Stimulated activated naive CD4-positive, alpha-beta T cell (primary cell): Measurements from ENCODE around the gene NEK2.
A peak's percentile ranks its signal among the peaks of the same experiment; 100 is the strongest.
"Not testable (repeated sequence)": the region's sequence is repeated elsewhere in the genome, so short reads cannot be mapped to it uniquely, and the experiment has no call there.

Source experiments
- DNase-seq, 6 experiments: peaks; one replicate each; lab custom pipeline; 2025; lab: John Stamatoyannopoulos, UW

Gene NEK2

DNA sequence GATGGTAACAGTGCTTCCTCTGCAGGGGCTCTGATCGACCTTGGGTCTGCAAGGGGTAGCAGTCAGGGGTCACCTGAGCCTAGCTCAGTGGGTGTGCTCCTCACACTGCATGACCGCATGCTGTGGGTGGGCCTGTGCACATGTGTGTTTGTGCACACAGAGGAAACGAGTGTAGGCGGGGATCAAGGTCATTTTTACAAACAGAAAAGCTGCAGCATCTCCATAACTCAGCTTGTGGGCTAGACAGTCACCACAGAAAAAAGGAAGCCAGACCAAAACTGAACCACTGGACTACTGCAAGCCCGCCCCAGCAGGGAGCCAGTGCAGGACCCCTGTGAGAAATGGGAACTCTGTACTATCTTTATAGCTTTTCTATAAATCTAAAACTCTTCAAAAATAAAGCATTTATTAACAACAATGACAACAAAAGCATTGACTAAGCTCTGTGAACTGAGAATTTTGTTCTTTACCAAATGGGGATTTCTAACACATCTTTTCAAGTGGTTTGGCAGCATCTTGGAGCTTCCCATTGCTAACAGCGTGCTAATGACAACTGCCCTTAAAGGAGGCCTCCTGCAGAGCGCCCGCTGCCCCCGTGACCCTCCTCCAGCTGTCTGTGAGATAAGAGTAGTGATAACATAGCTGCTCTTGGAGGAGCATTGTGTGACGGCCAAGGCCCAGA is 19.9 kb upstream of the NEK2 start:
- DNase-seq, result no peak

DNA sequence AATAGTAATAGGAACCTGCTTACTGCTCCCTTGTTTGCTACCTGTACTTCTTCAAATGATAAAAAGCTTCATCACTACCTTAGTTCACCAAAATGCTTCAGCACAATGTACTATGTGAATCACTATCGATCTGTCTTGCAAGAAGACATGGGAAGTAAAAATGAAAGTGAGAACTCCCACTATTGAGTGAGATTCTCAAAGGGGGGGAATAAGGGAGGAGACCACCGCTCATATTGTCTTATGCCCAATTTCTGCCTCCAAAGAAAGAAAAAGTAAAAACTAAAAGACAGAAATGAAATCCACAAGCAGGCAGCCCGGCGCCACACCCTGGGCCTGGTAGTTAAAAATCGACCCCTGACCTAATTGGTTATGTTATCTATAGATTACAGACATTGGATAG is 18.5 kb upstream of the NEK2 start:
- not testable (repeated sequence) for DNase-seq

DNA sequence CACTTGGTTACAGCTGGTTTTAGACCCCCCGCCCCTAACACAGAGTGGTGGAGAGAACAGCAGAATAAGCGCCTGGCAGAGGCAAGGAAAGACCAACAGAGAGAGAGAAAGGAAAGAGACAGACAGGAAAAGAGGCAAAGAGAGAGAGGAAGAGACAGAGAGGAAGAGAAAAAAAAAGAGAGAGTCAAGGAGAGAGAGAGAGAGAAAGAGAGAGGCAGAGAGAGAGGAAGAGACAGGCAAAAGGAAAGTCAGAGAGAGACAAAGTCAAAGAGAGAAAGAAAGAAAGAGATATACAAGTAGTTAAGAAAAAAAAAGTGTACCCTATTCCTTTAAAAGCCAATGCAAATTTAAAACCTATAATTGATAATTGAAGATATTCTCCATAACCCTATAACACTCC is 13.0 kb upstream of the NEK2 start:
- no peak for DNase-seq

DNA sequence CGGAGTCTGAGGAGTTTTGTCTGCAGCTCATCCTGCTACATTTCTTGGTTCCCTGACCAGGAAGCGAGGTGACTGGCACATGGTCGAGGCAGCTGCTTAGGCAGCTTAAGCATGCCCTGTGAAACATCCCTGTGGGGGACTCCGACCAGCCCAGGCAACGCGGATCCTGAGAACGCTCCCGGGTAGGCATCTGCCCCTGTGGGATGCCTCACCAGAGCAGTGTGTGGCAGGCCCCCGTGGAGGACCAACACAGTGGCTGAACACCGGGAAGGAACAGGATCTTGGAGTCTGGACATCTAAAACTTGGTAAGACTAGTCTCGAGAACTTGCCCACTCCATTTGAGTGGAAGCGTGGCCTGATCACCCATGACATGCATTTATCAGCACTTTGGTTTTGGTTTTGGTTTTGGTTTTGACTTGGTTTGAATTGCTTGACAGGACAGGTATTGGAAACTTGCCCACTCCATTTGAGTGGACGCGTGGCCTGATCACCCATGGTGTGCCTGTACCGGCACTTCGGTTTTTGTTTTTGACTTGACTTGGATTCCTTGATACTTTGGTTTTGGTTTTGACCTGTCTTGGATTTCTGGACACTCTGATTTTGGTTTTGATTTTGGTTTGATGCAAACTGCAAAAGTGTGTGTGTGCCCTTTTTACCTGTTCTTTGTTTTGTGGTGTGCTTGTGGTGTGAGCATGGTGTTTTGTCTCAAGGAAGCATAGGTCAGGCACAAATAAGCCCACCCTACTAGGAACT is 12.2 kb upstream of the NEK2 start:
- no peak for DNase-seq

DNA sequence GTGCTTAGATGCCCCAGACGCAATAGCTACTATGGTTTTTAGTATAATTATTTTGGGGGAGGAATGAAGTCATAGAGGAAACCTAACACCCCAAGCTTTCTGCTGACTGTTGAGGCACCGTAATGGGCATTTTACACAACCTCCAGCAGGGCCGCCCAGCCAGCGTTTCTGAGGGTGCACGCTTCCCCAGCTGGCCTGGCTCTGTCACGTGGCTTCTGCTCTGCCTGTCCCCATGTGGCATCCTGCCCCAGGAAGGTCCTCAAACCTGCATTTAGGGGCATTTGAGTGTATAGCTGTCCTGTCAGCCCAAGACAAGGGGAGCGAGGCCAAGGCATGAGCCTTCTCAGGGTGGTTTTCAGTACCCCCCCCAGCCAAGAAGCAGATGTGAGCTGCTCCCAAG is 10.4 kb upstream of the NEK2 start:
- DNase-seq, result no peak

DNA sequence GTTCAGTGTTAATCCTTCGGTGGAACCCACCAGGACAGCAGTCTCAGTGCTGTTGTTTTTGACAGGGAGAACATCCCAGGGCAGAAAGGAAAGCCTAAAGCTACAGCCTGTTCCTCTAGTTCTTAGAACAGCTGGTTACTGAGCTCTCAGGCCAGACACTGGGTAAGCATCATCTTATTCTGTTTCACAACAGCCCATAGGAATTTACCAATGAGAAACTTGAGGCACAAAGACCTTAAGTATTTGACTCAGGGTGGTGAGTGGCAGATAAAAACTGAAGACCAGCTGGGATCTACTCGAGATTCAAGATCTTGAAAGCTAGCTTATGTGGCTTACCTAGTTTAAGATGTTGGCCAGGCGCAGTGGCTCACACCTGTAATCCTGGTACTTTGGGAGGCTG is 9.4 kb upstream of the NEK2 start:
- DNase-seq, result no peak

DNA sequence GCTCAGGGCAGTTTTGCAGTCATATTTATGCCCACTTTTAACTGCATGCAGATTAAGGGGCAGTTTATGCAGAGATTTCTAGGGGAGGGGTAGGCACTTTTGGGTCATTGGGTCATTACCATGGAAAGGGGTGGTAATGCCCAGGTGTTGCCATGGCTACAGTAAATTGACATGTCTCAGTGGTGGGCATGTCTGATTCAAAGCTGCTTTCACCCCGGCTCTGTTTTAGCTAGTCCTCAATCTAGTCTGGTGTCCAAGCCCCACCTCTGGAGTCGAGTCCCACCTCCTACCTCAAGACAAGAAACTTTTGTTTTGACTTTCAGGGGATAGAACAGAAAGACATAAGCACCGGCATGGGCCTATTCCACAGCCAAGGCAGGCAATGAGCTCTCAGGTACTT is 8.9 kb upstream of the NEK2 start:
- DNase-seq, result no peak

DNA sequence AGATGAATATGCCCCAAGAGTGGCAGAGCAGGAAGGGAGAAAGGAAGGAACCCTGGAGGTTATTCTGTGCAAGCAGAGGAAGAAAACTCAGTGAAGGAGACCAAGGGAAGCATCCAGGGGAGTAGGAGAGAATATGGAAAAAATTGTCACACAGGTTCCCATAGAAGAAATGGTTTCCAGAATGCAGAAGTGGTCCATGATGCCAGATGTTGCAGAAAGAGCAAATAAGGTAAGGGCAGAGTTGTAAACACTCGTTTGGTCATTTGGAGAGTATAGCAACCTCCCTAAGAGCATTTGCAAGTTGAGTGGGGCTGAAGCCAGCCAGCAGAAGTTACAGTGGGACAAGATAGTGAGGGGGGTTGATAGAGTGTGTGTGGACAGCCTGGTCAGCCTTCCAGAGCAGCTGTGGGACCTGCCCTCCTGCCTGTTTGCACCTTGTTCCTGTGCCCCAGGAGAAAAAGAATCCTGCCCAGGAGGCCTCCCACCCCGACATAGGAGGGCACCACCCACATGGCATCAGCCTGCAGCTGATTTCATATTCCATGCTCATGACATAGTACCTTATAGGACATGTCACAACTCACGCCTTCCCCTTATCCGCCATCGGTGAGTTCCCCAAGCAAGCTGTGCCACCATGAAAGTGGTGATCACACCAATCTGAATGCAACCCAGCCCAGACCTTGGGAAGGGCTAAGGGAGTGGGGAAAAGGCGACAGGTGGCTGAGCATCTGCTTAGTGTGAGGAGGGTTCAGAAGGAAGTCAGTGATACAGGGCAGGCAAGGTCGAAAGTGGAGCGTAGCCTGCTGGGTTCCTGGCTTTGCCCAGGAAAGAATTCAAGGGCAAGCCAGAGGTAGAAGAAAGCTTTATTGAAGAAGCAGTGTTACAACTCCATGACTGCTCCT is 8.2 kb upstream of the NEK2 start:
- no peak for DNase-seq

DNA sequence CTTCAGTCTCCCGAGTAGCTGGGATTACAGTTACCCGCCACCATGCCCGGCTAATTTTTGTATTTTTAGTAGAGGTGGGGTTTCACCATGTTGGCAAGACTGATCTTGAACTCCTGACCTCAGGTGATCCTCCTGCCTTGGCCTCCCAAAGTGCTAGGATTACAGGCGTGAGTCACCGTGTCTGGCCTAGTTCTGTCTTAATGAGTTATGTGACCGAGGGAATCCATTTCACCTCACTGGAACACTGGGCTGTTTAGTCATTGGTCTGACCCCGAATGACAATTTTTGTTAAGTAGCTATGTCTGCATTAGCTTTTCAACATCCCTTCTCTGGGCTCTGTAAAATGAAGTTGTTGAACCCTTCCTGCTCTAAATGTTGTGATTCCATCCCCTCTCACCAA is 6.8 kb upstream of the NEK2 start:
- not testable (repeated sequence) for DNase-seq

DNA sequence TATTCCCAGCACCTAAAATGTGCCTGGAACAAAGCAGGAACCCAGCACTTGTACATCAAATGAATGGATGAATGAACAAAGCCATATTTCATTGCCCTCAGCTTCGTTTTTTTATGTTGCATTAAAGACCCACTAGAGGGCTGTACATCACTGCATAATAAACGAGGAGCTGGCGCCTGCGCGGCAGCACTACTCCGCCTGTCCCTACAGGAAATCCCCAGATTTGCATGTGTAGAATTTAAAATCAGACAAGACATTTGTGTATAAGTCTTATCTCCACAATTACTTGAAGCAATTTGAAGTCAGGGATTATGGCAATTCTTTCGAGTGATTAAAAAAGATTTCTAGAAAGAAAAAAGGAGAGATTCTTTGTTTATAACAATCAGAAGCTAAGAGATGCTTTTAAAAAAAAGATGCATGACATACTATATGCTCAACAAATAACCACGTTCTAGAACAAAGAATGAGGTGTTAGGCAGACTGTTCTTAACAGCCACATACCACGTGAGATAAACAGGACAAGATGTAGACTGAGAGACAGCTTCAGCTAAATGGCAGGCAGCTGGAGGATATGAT is 5.4 kb upstream of the NEK2 start:
- peak; percentile 30 to 78 (median 72) for DNase-seq

DNA sequence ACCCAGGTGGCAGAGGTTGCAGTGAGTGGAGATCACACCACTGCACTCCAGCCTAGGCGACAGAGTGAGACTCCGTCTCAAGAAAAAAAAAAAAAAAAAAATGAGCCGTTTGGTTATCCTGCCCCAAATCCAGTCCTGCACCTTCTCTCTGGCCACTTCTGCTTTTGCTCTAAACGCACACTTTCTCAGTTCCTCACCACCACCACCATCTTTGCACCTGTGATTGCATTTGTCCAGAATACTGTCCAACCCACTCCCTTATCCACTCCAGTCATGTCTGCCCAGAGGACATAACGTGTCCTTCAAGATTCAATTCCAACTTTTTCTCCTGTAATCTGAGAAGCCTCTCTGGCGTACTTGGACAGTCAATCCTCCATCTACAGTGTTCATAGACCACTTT is 2.2 kb upstream of the NEK2 start:
- no peak for DNase-seq

DNA sequence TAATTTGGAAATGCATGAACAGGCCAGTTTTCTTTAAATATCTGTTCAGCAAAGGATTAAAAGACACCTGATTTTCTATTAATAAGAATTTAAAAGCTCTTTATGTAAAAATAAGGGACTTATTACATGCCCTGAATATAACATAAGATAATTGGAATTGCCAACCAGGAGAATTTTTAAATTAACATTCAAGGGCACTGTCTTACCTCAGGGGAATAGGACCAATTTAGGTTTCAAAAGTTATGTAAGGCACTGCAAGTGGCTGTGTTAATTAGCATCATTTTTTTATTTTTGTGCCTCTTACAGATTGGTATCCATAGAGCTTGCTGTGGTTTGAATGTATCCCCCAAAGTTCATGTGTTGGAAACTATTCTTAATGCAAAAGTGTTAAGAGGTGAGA is 1.3 kb upstream of the NEK2 start:
- DNase-seq, result no peak

DNA sequence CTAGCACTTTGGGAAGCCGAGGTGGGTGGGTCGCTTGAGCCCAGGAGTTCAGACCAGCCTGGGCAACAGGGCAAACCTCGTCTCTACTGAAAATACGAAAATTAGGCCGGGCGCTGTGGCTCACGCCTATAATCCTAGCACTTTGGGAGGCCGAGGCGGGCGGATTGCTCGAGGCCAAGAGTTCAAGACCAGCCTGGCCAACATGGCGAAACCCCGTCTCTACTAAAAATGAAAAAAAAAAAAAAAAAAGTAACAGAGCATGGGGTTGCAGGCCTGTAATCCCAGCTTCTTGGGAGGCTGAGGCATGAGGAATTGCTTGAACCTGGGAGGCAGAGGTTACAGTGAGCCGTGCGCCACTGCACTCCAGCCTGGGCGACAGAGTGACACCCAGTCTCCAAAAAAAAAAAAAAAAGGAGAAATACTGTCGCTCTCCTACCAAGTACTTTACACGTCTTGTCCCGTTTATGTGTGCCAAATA is 724 bp upstream of the NEK2 start:
- DNase-seq, result no peak

DNA sequence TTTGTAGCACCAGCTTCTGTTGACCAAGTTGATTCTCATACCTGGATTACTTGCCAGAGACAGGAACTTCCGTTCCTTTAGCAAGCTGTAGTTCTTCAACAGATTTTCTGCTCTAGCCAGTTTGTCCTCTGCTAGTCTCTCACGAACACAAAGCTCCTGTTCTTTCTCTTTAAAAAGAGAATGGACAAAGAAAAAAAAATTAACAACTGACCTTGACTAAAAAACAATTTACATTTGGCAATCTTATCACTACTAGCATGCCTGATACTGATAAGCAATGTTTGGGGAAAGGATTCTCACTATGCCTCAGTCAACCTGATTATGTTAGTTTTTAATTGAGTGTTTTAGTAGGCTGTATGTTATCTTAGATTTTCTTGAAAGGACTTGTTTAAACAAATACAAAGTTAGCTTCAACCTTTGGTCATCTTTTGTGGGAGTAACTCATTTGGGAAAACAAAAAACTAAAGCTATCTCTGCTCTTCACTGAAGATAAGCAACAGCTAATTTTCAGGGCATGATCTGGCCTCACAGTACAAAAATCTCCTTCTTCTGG is 8.3 kb downstream of the NEK2 start:
- no peak for DNase-seq

DNA sequence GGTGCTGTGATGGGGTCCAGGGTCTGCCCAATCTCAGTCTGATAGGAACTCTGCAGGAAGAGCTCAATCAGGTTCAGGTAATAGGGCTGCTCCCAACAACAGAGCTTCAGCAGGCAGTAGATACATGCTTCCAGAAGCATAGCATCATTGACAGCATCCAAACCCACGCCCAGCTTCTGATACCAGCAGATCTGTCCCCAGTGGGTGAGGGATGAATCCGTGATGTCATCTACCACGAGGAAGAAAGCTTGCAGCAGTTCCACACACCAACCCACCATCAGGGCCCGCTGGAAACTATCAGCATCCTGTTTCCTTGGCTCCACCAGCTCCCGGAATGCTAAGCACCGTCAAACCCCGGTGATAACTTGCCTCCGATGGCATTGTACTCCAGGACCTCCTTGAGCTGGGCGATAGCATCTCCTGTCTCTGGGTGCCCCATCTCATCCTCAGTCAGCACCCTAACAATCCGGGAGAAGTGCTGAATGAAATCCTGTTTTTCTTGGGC is 14.7 kb downstream of the NEK2 start:
- no peak for DNase-seq

DNA sequence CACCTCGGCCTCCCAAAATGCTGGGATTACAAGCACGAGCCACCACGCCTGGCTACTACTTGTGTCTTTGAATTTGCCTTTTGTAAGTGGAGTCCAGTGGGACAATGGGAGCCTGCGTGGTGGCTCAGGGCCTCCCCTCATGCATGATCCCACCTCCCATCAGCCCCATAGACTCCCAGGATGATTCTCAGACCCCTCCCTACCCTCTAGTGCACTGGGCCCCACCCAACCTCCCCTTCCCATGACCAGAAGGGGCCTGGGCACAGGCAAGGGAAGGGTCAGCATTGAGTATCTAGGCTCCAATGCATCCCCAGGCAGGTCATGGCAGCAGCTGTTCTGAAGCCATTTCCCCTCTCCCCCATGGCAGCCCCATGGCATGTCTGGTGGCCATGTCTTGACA is 18.7 kb downstream of the NEK2 start:
- DNase-seq, result no peak

DNA sequence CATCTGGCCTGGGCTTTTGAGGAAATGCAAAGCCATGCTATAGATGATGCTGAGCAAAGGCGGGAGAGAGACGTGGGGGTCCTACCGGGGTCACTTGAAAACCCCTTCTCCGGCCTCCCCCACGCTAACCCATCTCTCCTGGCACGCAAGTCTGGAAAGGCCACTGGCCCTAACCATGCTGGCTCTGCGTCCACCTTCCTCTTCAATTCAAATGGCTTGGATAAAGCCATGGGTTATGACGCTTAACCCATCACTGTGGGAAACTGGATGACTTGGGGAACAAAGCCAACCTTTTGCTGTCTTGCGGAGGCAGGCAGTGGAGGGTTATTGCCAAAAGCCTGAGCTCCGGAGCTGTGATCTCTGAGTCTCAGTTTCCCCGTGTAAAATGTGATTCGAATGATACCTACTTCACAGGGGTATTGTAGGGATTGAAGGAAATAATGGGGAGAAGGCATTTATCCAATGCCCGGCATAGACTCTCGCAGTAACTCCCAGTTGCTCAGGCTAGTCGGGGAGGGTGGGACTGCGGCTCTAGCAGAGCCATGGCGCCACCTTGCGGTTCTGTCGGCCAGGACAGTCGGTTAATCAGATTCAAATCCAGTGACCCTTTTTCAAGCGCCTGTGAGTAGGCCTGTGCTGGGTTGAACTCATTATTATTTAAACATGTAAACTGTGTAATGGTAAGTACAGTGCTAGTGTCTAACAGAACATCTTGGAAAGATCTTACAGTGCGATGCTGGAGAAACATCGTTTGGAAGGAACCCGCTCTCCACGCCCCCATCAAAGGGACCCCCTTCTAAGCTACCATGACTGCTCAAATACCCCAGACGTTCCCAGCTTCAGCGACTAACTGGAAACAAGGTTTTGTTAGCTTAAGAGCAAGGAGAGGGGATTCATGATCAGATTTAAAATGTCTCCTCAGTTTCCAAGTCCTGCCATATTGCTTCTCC is 20.3 kb downstream of the NEK2 start:
- peak; percentile 55 to 75 (median 67) for DNase-seq

DNA sequence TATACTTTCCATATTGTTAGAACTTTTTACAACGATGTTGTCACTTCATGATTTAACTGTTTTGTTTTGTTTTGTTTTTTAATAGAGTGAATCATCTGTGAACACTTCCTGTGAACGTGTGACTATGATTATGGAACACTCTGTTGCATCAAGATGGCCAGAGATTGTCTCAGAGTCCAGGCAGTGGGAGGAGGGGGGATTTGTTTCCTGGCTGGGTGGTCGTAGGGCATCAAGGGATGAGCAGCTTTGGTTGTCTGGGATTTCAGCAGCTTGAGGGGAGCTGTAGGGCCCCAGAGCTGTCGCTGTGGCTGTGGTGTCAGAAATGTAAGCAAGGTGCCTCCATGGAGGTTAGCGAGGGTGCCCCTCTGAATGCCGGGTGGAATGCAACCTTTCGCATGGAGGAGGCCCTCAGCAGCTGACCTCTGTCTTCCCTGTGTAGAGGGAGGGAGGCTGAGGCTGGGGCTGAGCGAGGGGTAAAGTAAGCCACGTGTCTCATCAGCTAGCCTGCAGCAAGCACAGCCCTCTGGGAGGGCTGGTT is 21.4 kb downstream of the NEK2 start:
- no peak for DNase-seq

DNA sequence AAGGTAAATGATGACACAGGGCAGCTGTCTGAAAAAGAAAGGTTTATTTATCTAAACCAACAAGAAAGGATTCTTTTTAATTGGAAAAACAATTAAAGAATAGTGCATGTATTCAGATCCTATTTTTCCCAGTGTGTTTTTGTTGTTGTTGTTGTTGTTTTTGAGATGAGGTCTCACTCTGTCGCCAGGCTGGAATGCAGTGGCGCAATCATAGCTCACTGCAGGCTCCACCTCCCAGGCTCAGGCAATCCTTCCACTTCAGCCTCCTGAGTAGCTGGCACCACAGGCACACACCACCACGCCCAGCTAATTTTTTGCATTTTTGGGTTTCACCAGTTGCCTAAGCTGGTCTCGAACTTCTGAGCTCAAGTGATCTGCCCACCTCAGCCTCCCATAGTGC is 22.1 kb downstream of the NEK2 start:
- no peak for DNase-seq

DNA sequence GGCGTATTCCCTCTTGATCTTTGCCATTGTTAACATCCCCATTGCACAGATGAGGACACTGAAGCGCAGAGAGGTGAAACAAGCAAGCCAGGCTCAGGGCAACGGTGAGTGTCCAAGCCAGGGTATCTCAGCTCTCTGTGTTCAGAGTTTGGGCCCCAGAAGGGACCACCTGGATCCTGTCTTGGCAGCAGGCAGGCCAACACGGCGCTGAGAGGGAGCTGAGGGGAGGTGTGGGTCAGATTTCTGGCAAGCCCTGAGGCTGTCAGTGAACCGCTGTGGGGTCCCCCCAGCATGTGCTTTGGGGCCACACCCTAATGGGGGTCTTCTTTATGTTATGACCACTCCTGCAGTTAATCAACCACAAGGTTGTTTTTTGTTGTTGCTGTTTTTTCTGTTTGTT is 23.1 kb downstream of the NEK2 start:
- DNase-seq, result no peak
